Kidney (tissue), 14 donors: ENCODE measurements around the gene TRUB2. TPM values are rescaled to one million over a fixed set of nuclear protein-coding genes. Genes with fewer than 3 reads are reported as not detected.

Experiments used
- DNase-seq, 5 donors: peaks; one replicate each; pipeline ENCODE4 v3.0.0-alpha.2; 2013 to 2020
- FAIRE-seq: peaks from 2 replicates; lab custom pipeline; 2012; peaks lifted over from hg19 to GRCh38; lab: Jason Lieb, UNC
- H3K27ac ChIP-seq, 2 donors: one replicate each; pipeline ENCODE4 v1.7.0; 2013; ENCODE audit warnings: low read depth in 2 of 2, low read length in 2 of 2, inconsistent platforms in 1 of 2
- H3K27me3 ChIP-seq: one replicate; pipeline ENCODE4 v1.7.1; 2013; ENCODE audit warnings: low read length, inconsistent platforms; ENCODE audit not compliant: control insufficient read depth, insufficient read depth
- H3K36me3 ChIP-seq, 3 donors: one replicate each; pipeline versions ENCODE4 v1.7.0 to v1.7.1; 2013; ENCODE audit warnings: low read length in 3 of 3, control low read depth in 1 of 3, inconsistent platforms in 1 of 3; ENCODE audit not compliant: insufficient read depth in 3 of 3, control insufficient read depth in 2 of 3
- H3K4me1 ChIP-seq, 3 donors: one replicate each; pipeline versions ENCODE4 v1.7.0 to v1.7.1; 2013; ENCODE audit warnings: low read length in 3 of 3, inconsistent platforms in 1 of 3, low read depth in 1 of 3; ENCODE audit not compliant: control insufficient read depth in 2 of 3, insufficient read depth in 2 of 3
- H3K4me3 ChIP-seq, 3 donors: one replicate each; pipeline versions ENCODE4 v1.7.0 to v1.8.1; 2013; ENCODE audit warnings: low read length in 3 of 3, control low read depth in 1 of 3, inconsistent platforms in 1 of 3
- H3K9ac ChIP-seq, 3 donors: one replicate each; pipeline versions ENCODE4 v1.7.0 to v1.7.1; 2013; ENCODE audit warnings: low read length in 3 of 3, control low read depth in 1 of 3, inconsistent platforms in 1 of 3
- H3K9me3 ChIP-seq, 3 donors: one replicate each; pipeline versions ENCODE4 v1.7.0 to v1.7.1; 2013; ENCODE audit warnings: low read length in 3 of 3, control low read depth in 1 of 3, inconsistent platforms in 1 of 3; ENCODE audit not compliant: control insufficient read depth in 2 of 3, insufficient read depth in 1 of 3
- CTCF ChIP-seq: IDR thresholded peaks from 3 replicates; pipeline ENCODE4 v1.5.1; 2012; ENCODE audit warnings: mild to moderate bottlenecking, moderate library complexity, borderline replicate concordance; ENCODE audit not compliant: insufficient read depth; ENCODE audit errors: extremely low read depth
- intact Hi-C: fragments of 100-400 bp; cut with DNase I; formaldehyde crosslinking; loops from one replicate; pipeline ENCODE4 v1.11.1; 2022
- polyA plus RNA-seq: library from polyadenylated mRNA; stranded (reverse); fragments of 350-450 nt; fragmentation: Illumina TruSeq; extraction: RNeasy Lipid Tissue Mini Kit (QIAGEN cat#74804); gene quantifications from one replicate; pipeline ENCODE4 v1.2.3, GENCODE V29; 2014; ENCODE audit warnings: low read depth, low replicate concordance; ENCODE audit not compliant: insufficient read depth
- total RNA-seq: library from RNA; stranded (reverse); fragmentation: NEBNext Ultra II Directional; extraction: Animal tissue kit (Norgen Biotek cat#: 25700); gene quantifications from one replicate; pipeline ENCODE4 v1.2.1, GENCODE V29; 2021
- donor health status: control.
- donor health status: control.
- donor health status: control.
- donor health status: control.
- donor health status: control.
- donor health status: DM: yes; HTN: yes; CAD: no.
- donor health status: Normal renal cell carcinoma (clear cell type).

Gene TRUB2
- total and polyA plus RNA-seq, 2 donors from 2014 or later: 22.4 to 40.8 TPM

- Histone ChIP-seq H3K27ac (no peak overlapping the region), H3K9ac (no peak overlapping the region), H3K27me3 (no peaks in the 10 kb centered on the region), H3K9me3 (no peaks in the 10 kb centered on the region), H3K4me1 (peaks cover 0 to 3% (median 0%) of the 10 kb centered on the region in 3 donors), H3K4me3 (no peak overlapping the region), H3K36me3 (peaks cover 0 to 15% (median 12%) of the 10 kb centered on the region in 3 donors)
- FAIRE-seq (no peak), DNase-seq (no peak)
- intact Hi-C loops: no loop called here
- TF ChIP-seq CTCF: no peak
These were observed 33.2 kb upstream of the TRUB2 start for GRCh38 chr9:128355451-128355850.

GRCh38 chr9:128349772-128350171 is 27.5 kb upstream of the TRUB2 start:
- H3K27ac ChIP-seq: no peak overlapping the region
- intact Hi-C loops: no loop called here
- H3K4me1 ChIP-seq: no peaks in the 10 kb centered on the region
- no peak overlapping the region for H3K9ac ChIP-seq
- DNase-seq (no peak), FAIRE-seq (no peak)
- no peak overlapping the region for H3K4me3 ChIP-seq
- H3K9me3 ChIP-seq: no peaks in the 10 kb centered on the region
- TF ChIP-seq CTCF: no peak
- peaks cover 2 to 43% (median 19%) of the 10 kb centered on the region in 3 donors for H3K36me3 ChIP-seq
- no peaks in the 10 kb centered on the region for H3K27me3 ChIP-seq

- Histone ChIP-seq H3K36me3 (peaks cover 2 to 49% (median 23%) of the 10 kb centered on the region in 3 donors), H3K9ac (no peak overlapping the region), H3K9me3 (no peaks in the 10 kb centered on the region), H3K27ac (no peak overlapping the region), H3K27me3 (no peaks in the 10 kb centered on the region), H3K4me3 (no peak overlapping the region), H3K4me1 (no peaks in the 10 kb centered on the region)
- FAIRE-seq: no peak
- intact Hi-C loops: no loop called here
- no peak for DNase-seq
- TF ChIP-seq CTCF: no peak
These were observed 26.9 kb upstream of the TRUB2 start for GRCh38 chr9:128349125-128349524.
